ENCODE measurements around the gene DCTN3. TPM values are rescaled to one million over a fixed set of nuclear protein-coding genes. Genes with fewer than 3 reads are reported as not detected.

DCTN3 gene
- total and polyA plus RNA-seq, 2 donors (not counting 3 experiments of a cell fraction or from before 2014, with no cell fraction given) = 91.0 to 170 TPM

- Histone ChIP-seq H3K36me3 (ENCODE audit: control insufficient read depth in 2 of 2, extremely low read depth in 1 of 2, insufficient read depth in 2 of 2, low read length in 2 of 2) (no peaks in the 10 kb centered on the region), H3K79me2 (ENCODE audit: control insufficient read depth, insufficient read depth, low read length) (no peaks in the 10 kb centered on the region), H3K27me3 (ENCODE audit: control insufficient read depth in 2 of 2, insufficient read depth in 2 of 2, low read length in 2 of 2) (peaks cover 27 to 29% of the 10 kb centered on the region in 2 experiments), H3K4me2 (ENCODE audit: insufficient read depth, low read length) (no peak overlapping the region), H2AFZ (ENCODE audit: low read depth, low read length) (no peak overlapping the region), H3K9me1 (replicated peaks; ENCODE audit: control insufficient read depth, extremely low read depth, insufficient read depth, low read length) (no peaks in the 10 kb centered on the region), H3K27ac (ENCODE audit: insufficient read depth, low read depth, low read length) (no peak overlapping the region), H3K9ac (replicated peaks; ENCODE audit: extremely low read depth, insufficient read depth, low read length) (no peak overlapping the region), H3K4me1 (ENCODE audit: control insufficient read depth, extremely low read depth, insufficient read depth, low read length) (no peaks in the 10 kb centered on the region), H3K9me3 (replicated peaks; ENCODE audit: control insufficient read depth, insufficient read depth, low read length) (no peaks in the 10 kb centered on the region), H3K4me3 (replicated peaks in 1 of 3; ENCODE audit: insufficient read depth in 1 of 3, low read depth in 1 of 3, low read length in 3 of 3) (no peak overlapping the region), H4K20me1 (replicated peaks; ENCODE audit: control insufficient read depth, extremely low read depth, insufficient read depth, low read length) (no peaks in the 10 kb centered on the region)
- dilution Hi-C loops (cut with MboI; ENCODE audit: extremely low pct_ligation_motif_present, low sequenced_read_pairs) (no loop called here), intact Hi-C loops (cut with micrococcal nuclease) (no loop called here)
- CTCF ChIA-PET = interaction anchor here (1.0 to 1.7 kb wide), 2 partner anchors 18 to 170 kb away, joined by 3 to 8 read pairs; no protein-coding TSS in a partner anchor
- POLR2A ChIA-PET = no interaction called here
- no TSS peak for BruUV-seq (replicated peaks)
- FAIRE-seq (no peak), DNase-seq (ENCODE audit: low read depth, low spot score) (no peak)
- TF ChIP-seq MYC (IDR thresholded peaks at IDR 0.05; ENCODE audit: low read depth, low read length) = no peak
Observed at GRCh38 chr9:34573599-34574325, 46.5 kb downstream of the DCTN3 start.

DNA sequence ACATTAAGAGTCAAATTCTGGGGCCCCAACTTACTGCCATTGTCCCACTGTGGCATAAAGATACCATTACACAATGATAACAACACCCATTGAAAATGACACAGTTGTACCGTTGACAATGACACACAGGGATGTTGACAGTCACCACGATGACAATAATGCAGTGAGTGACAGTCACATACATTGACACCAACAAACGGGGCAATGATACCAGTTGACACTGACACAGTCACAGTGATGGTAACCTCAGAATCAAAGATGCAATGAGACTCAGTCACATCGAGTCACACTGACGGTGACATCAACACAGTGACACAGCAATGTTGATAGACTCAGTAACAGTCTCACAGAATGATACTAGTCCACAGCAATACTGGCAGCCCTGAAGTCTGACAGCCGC lies 47.7 kb downstream of the DCTN3 start:
- intact Hi-C loops (cut with micrococcal nuclease) = no loop called here
- H3K4me1 ChIP-seq (ENCODE audit: control insufficient read depth, extremely low read depth, insufficient read depth, low read length) = no peaks in the 10 kb centered on the region
- no TSS peak for BruUV-seq (replicated peaks)
- H3K4me3 ChIP-seq (replicated peaks in 1 of 3; ENCODE audit: insufficient read depth in 1 of 3, low read depth in 1 of 3, low read length in 3 of 3) = no peak overlapping the region
- H3K79me2 ChIP-seq (ENCODE audit: control insufficient read depth, insufficient read depth, low read length) = no peaks in the 10 kb centered on the region
- no peak overlapping the region for H3K9ac ChIP-seq (replicated peaks; ENCODE audit: extremely low read depth, insufficient read depth, low read length)
- POLR2A ChIA-PET = no interaction called here
- dilution Hi-C loops (cut with MboI; ENCODE audit: extremely low pct_ligation_motif_present, low sequenced_read_pairs) = no loop called here
- H4K20me1 ChIP-seq (replicated peaks; ENCODE audit: control insufficient read depth, extremely low read depth, insufficient read depth, low read length) = no peaks in the 10 kb centered on the region
- no peak overlapping the region for H2AFZ ChIP-seq (ENCODE audit: low read depth, low read length)
- TF ChIP-seq JUN (IDR thresholded peaks at IDR 0.05; ENCODE audit: borderline replicate concordance, insufficient read depth, insufficient read length, low read depth) (no peak), EZH2 (IDR thresholded peaks at IDR 0.05; ENCODE audit: borderline replicate concordance, low read depth, low read length, severe bottlenecking) (no peak), GATA2 (IDR thresholded peaks at IDR 0.05; ENCODE audit: insufficient read depth, insufficient read length, low read depth, low read length) (no peak), POLR2A (IDR thresholded peaks at IDR 0.05; ENCODE audit: low read depth, low read length) (no peak), MYC (IDR thresholded peaks at IDR 0.05; ENCODE audit: low read depth, low read length) (no peak), FOS (IDR thresholded peaks at IDR 0.05; ENCODE audit: borderline replicate concordance, insufficient read depth, low read length) (no peak), POLR2AphosphoS5 (IDR thresholded peaks at IDR 0.05; ENCODE audit: insufficient read depth, low read depth, low read length) (no peak)
- TF ChIP-seq, protein P1, sequence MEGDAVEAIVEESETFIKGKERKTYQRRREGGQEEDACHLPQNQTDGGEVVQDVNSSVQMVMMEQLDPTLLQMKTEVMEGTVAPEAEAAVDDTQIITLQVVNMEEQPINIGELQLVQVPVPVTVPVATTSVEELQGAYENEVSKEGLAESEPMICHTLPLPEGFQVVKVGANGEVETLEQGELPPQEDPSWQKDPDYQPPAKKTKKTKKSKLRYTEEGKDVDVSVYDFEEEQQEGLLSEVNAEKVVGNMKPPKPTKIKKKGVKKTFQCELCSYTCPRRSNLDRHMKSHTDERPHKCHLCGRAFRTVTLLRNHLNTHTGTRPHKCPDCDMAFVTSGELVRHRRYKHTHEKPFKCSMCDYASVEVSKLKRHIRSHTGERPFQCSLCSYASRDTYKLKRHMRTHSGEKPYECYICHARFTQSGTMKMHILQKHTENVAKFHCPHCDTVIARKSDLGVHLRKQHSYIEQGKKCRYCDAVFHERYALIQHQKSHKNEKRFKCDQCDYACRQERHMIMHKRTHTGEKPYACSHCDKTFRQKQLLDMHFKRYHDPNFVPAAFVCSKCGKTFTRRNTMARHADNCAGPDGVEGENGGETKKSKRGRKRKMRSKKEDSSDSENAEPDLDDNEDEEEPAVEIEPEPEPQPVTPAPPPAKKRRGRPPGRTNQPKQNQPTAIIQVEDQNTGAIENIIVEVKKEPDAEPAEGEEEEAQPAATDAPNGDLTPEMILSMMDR (IDR thresholded peaks at IDR 0.05; ENCODE audit: extremely low read depth in 1 of 2, insufficient read depth in 1 of 2, low read depth in 1 of 2, low read length in 2 of 2) = no peak
- TF ChIP-seq, protein P2, sequence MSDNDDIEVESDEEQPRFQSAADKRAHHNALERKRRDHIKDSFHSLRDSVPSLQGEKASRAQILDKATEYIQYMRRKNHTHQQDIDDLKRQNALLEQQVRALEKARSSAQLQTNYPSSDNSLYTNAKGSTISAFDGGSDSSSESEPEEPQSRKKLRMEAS (IDR thresholded peaks at IDR 0.05; ENCODE audit: insufficient read depth, insufficient read length) = no peak
- no peaks in the 10 kb centered on the region for H3K9me1 ChIP-seq (replicated peaks; ENCODE audit: control insufficient read depth, extremely low read depth, insufficient read depth, low read length)
- FAIRE-seq (no peak), DNase-seq (ENCODE audit: low read depth, low spot score) (no peak)
- no peaks in the 10 kb centered on the region for H3K36me3 ChIP-seq (ENCODE audit: control insufficient read depth in 2 of 2, extremely low read depth in 1 of 2, insufficient read depth in 2 of 2, low read length in 2 of 2)
- H3K27ac ChIP-seq (ENCODE audit: insufficient read depth, low read depth, low read length) = no peak overlapping the region
- H3K27me3 ChIP-seq (ENCODE audit: control insufficient read depth in 2 of 2, insufficient read depth in 2 of 2, low read length in 2 of 2) = peaks cover 20 to 24% of the 10 kb centered on the region in 2 experiments
- CTCF ChIA-PET = no interaction called here
- H3K9me3 ChIP-seq (replicated peaks; ENCODE audit: control insufficient read depth, insufficient read depth, low read length) = no peaks in the 10 kb centered on the region
- no peak overlapping the region for H3K4me2 ChIP-seq (ENCODE audit: insufficient read depth, low read length)
